ENCODE results near the gene LRCOL1. TPM values are rescaled to one million over a fixed set of nuclear protein-coding genes. Genes with fewer than 3 reads are reported as not detected.

LRCOL1 gene
- total RNA-seq, 2 donors from 2014 or later: not detected

- H3K27ac ChIP-seq: no peak overlapping the region
- H3K4me3 ChIP-seq: no peak overlapping the region
- no peak for TF ChIP-seq CTCF (IDR thresholded peaks at IDR 0.05)
- H3K4me1 ChIP-seq: no peaks in the 10 kb centered on the region
- DNase-seq (ENCODE audit: low spot score): no peak
- H3K9me3 ChIP-seq: no peaks in the 10 kb centered on the region
- H3K27me3 ChIP-seq: no peaks in the 10 kb centered on the region
- peaks cover 50% of the 10 kb centered on the region for H3K36me3 ChIP-seq
Measured at GRCh38 chr12:132653567-132654290, 43.3 kb upstream of the LRCOL1 start.

GRCh38 chr12:132651444-132652100, 41.2 kb upstream of the LRCOL1 start:
- Histone ChIP-seq H3K9me3 (no peaks in the 10 kb centered on the region), H3K27ac (no peak overlapping the region), H3K4me1 (no peaks in the 10 kb centered on the region), H3K4me3 (no peak overlapping the region), H3K27me3 (no peaks in the 10 kb centered on the region), H3K36me3 (peaks cover 33% of the 10 kb centered on the region)
- no peak for TF ChIP-seq CTCF (IDR thresholded peaks at IDR 0.05)
- DNase-seq (ENCODE audit: low spot score): no peak

- H3K9me3 ChIP-seq: no peaks in the 10 kb centered on the region
- H3K27ac ChIP-seq: no peak overlapping the region
- TF ChIP-seq CTCF (IDR thresholded peaks at IDR 0.05): no peak
- H3K36me3 ChIP-seq: peaks cover 29% of the 10 kb centered on the region
- H3K27me3 ChIP-seq: no peaks in the 10 kb centered on the region
- no peak for DNase-seq (ENCODE audit: low spot score)
- no peaks in the 10 kb centered on the region for H3K4me1 ChIP-seq
- no peak overlapping the region for H3K4me3 ChIP-seq
Measured at GRCh38 chr12:132649226-132649945, 39.0 kb upstream of the LRCOL1 start.

GRCh38 chr12:132648616-132649225, 38.3 kb upstream of the LRCOL1 start:
- no peak for TF ChIP-seq CTCF (IDR thresholded peaks at IDR 0.05)
- Histone ChIP-seq H3K4me3 (no peak overlapping the region), H3K4me1 (no peaks in the 10 kb centered on the region), H3K27me3 (no peaks in the 10 kb centered on the region), H3K9me3 (no peaks in the 10 kb centered on the region), H3K27ac (no peak overlapping the region), H3K36me3 (peaks cover 28% of the 10 kb centered on the region)
- no peak for DNase-seq (ENCODE audit: low spot score)

GRCh38 chr12:132647858-132648257, 37.5 kb upstream of the LRCOL1 start:
- no peaks in the 10 kb centered on the region for H3K9me3 ChIP-seq
- DNase-seq (ENCODE audit: low spot score): no peak
- H3K27me3 ChIP-seq: no peaks in the 10 kb centered on the region
- no peak overlapping the region for H3K27ac ChIP-seq
- H3K36me3 ChIP-seq: peaks cover 27% of the 10 kb centered on the region
- no peaks in the 10 kb centered on the region for H3K4me1 ChIP-seq
- TF ChIP-seq CTCF (IDR thresholded peaks at IDR 0.05): no peak
- no peak overlapping the region for H3K4me3 ChIP-seq
